PFSK-1 (cell line): ENCODE results near the gene GLTP.

Experiments used
- FOXP2 ChIP-seq: optimal IDR thresholded peaks from 2 replicates; pipeline ENCODE3; 2011; ENCODE audit warnings: borderline replicate concordance, control low read depth, inconsistent platforms; ENCODE audit not compliant: insufficient read depth; ENCODE audit errors: extremely low read length, extremely low read depth
- POLR2AphosphoS5 ChIP-seq: IDR thresholded peaks from 2 replicates; pipeline ENCODE4 v1.6.1; 2012; ENCODE audit warnings: low read depth, mild to moderate bottlenecking, control low read depth, low read length, moderate library complexity
- SIN3A ChIP-seq: IDR thresholded peaks from 2 replicates; pipeline ENCODE4 v1.6.1; 2012; ENCODE audit warnings: mild to moderate bottlenecking, low read length, moderate library complexity, borderline replicate concordance; ENCODE audit not compliant: insufficient read depth
- TAF1 ChIP-seq: IDR thresholded peaks from 2 replicates; pipeline ENCODE4 v1.6.1; 2012; ENCODE audit warnings: low read length, control low read depth, borderline replicate concordance; ENCODE audit not compliant: insufficient read depth
- TF ChIP-seq, protein P1 (sequence below), 2 experiments: IDR thresholded peaks; 2 replicates each; pipeline versions ENCODE4 v1.6.1 to v1.8.0; 2011 to 2012; ENCODE audit warnings: low read depth in 2 of 2, low read length in 2 of 2, control low read depth in 1 of 2, inconsistent platforms in 1 of 2, mild to moderate bottlenecking in 1 of 2, moderate library complexity in 1 of 2; ENCODE audit not compliant: insufficient read depth in 1 of 2

Gene GLTP

DNA sequence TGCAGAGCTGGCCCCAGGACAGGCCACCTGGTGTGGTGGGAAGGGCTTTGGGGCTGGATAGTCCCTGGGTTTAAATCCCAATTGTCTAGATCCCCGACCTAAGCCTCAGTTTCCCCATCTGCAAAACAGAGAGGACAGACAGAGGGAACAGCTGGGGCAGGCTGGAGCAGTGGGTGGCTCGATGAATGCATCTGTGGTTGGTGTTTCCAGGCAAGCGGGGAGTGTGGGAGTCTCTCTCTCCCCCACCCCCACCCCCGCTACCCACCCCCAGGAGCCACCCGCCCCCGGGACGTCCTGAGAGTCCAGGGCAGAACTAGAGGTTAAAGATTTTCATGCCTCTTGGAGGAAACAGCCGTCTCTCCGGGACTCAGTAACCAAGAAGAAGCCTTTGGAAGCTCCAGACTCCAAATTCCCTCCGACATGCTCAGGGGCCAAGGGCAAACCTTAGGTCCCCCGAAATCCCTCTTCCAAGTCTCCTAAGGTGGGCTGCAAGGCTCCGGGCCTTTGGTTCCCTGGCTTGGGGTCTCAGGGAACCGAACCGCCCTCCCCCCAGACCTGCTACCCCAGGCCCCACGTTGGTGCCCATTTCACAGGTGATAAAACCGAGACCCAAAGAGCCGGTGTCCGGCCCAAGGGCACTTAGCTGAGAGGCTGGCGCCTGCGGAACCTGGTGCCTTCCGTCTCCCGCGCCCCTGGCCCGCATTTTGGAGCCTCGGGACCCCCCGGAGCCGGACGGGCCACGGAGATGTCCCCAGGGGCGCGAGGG is 47.6 kb downstream of the GLTP start:
- no peak for TF ChIP-seq SIN3A
- TF ChIP-seq, protein P1, sequence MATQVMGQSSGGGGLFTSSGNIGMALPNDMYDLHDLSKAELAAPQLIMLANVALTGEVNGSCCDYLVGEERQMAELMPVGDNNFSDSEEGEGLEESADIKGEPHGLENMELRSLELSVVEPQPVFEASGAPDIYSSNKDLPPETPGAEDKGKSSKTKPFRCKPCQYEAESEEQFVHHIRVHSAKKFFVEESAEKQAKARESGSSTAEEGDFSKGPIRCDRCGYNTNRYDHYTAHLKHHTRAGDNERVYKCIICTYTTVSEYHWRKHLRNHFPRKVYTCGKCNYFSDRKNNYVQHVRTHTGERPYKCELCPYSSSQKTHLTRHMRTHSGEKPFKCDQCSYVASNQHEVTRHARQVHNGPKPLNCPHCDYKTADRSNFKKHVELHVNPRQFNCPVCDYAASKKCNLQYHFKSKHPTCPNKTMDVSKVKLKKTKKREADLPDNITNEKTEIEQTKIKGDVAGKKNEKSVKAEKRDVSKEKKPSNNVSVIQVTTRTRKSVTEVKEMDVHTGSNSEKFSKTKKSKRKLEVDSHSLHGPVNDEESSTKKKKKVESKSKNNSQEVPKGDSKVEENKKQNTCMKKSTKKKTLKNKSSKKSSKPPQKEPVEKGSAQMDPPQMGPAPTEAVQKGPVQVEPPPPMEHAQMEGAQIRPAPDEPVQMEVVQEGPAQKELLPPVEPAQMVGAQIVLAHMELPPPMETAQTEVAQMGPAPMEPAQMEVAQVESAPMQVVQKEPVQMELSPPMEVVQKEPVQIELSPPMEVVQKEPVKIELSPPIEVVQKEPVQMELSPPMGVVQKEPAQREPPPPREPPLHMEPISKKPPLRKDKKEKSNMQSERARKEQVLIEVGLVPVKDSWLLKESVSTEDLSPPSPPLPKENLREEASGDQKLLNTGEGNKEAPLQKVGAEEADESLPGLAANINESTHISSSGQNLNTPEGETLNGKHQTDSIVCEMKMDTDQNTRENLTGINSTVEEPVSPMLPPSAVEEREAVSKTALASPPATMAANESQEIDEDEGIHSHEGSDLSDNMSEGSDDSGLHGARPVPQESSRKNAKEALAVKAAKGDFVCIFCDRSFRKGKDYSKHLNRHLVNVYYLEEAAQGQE (IDR thresholded peaks at IDR 0.05; ENCODE audit: insufficient read depth in 1 of 2, low read depth in 2 of 2, low read length in 2 of 2): no peak
- TF ChIP-seq TAF1: no peak
- no peak for TF ChIP-seq FOXP2
- TF ChIP-seq POLR2AphosphoS5: no peak

- no peak for TF ChIP-seq FOXP2
- TF ChIP-seq SIN3A: no peak
- TF ChIP-seq TAF1: no peak
- TF ChIP-seq, protein P1 (IDR thresholded peaks at IDR 0.05; ENCODE audit: insufficient read depth in 1 of 2, low read depth in 2 of 2, low read length in 2 of 2): no peak
- TF ChIP-seq POLR2AphosphoS5: no peak
Observed at GRCh38 chr12:109831929-109832328, 48.4 kb downstream of the GLTP start.

GRCh38 chr12:109831365-109831764 is 49.0 kb downstream of the GLTP start:
- TF ChIP-seq FOXP2 (no peak), POLR2AphosphoS5 (no peak), SIN3A (no peak), TAF1 (no peak)
- TF ChIP-seq, protein P1 (IDR thresholded peaks at IDR 0.05; ENCODE audit: insufficient read depth in 1 of 2, low read depth in 2 of 2, low read length in 2 of 2): no peak

- TF ChIP-seq TAF1: no peak
- TF ChIP-seq, protein P1 (IDR thresholded peaks at IDR 0.05; ENCODE audit: insufficient read depth in 1 of 2, low read depth in 2 of 2, low read length in 2 of 2): no peak
- no peak for TF ChIP-seq POLR2AphosphoS5
- no peak for TF ChIP-seq SIN3A
- no peak for TF ChIP-seq FOXP2
Observed at GRCh38 chr12:109830718-109831117, 49.6 kb downstream of the GLTP start.
